ENCODE results near the gene LRSAM1.

DNA sequence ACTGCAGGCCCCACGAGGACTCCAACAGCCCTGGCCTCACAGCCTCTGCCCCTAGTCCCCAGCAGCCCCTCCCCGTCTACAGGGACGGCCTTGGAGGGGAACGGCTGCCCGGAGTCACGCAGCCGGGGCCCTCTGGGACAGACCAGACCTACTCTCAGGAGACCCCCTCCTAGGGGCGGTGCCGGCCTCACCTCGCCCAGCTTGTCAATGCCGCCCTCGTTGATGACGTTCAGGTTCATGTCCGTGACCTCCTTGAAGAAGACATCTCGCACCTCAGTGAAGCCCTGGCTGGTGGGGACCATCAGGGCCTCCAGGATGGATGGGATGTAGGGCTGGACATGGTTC is 58.6 kb downstream of the LRSAM1 start:
- TF ChIP-seq POLR2AphosphoS5 (IDR thresholded peaks at IDR 0.05; ENCODE audit: low read depth, low read length) (no peak), TAF1 (IDR thresholded peaks at IDR 0.05; ENCODE audit: borderline replicate concordance, insufficient read depth, low read length) (no peak)
